Sigmoid colon (tissue), 7 donors: Measurements from ENCODE around the gene MSLN. TPM values are rescaled to one million over a fixed set of nuclear protein-coding genes. Genes with fewer than 3 reads are reported as not detected.

Source experiments
- DNase-seq: peaks from one replicate; pipeline ENCODE4 v3.0.0-alpha.2; 2019
- H3K27ac ChIP-seq, 4 donors: fragments of 200-600 bp; sonication (generic); one replicate each; pipeline ENCODE4 v1.5.1; 2016 to 2019; ENCODE audit warnings: mild to moderate bottlenecking in 1 of 4
- H3K27me3 ChIP-seq, 3 donors: fragments of 200-600 bp; sonication (generic); one replicate each; pipeline ENCODE4 v1.5.1; 2019; ENCODE audit warnings: mild to moderate bottlenecking in 1 of 3
- H3K36me3 ChIP-seq, 4 donors: fragments of 200-600 bp; sonication (generic); one replicate each; pipeline ENCODE4 v1.5.1; 2016 to 2019
- H3K4me1 ChIP-seq, 4 donors: fragments of 200-600 bp; sonication (generic); one replicate each; pipeline ENCODE4 v1.5.1; 2017 to 2019
- H3K4me3 ChIP-seq, 4 donors: fragments of 200-600 bp; sonication (generic); one replicate each; pipeline ENCODE4 v1.5.1; 2017 to 2019; ENCODE audit warnings: mild to moderate bottlenecking in 2 of 4, moderate library complexity in 1 of 4
- H3K9me3 ChIP-seq, 4 donors: fragments of 200-600 bp in 3 of 4; sonication (generic) in 3 of 4; one replicate each; pipeline versions ENCODE4 v1.5.1 to v1.6.1; 2013 to 2019
- EP300 ChIP-seq, 4 donors: sonication (generic); formaldehyde crosslinking; IDR thresholded peaks; one replicate each; pipeline ENCODE4 v1.6.1; 2017; ENCODE audit warnings: antibody characterized with exemption in 4 of 4
- POLR2A ChIP-seq, 2 donors: fragments of 450-650 bp; IDR thresholded peaks; one replicate each; pipeline ENCODE4 v1.6.1; 2016; ENCODE audit warnings: antibody characterized with exemption in 2 of 2, mild to moderate bottlenecking in 2 of 2, moderate library complexity in 2 of 2
- POLR2AphosphoS5 ChIP-seq, 4 donors: sonication (generic); formaldehyde crosslinking; IDR thresholded peaks; one replicate each; pipeline ENCODE4 v1.6.1; 2017; ENCODE audit warnings: antibody characterized with exemption in 4 of 4
- WGBS, 2 donors: extraction: QIAGEN DNeasy Blood & Tissue Kit; methylation state at CpG; one replicate each; pipeline ENCODE4 v1.1.7; 2013; 5-methylcytosine and 5-hydroxymethylcytosine counted together
- intact Hi-C: fragments of 100-400 bp; cut with DNase I; formaldehyde crosslinking; loops from one replicate; pipeline ENCODE4 v1.15.1; 2023
- polyA plus RNA-seq, 3 donors: library from polyadenylated mRNA; stranded (reverse); fragments of 200-250 nt; gene quantifications; one replicate each; pipeline ENCODE4 v1.2.3, GENCODE V29; 2013
- total RNA-seq, 4 donors: library from RNA; depleted of rRNA; stranded (reverse); fragments of >200 nt; gene quantifications; one replicate each; pipeline ENCODE4 v1.1.0, GENCODE V29; 2016
- TF ChIP-seq, protein P1 (sequence below), 4 experiments: fragments of 450-650 bp in 3 of 4; fragments of 200-600 bp in 1 of 4; IDR thresholded peaks; one replicate each; pipeline ENCODE4 v1.5.1; 2016 to 2019; ENCODE audit warnings: antibody characterized with exemption in 4 of 4, mild to moderate bottlenecking in 3 of 4, moderate library complexity in 2 of 4
- donor health status: healthy with polysubstance abuse.
- donor health status: Bipolar disorder and iron deficiency.
- donor health status: healthy.

The MSLN gene
- total and polyA plus RNA-seq, 7 donors: 0.54 to 3.5 (median 1.2) TPM; not detected in 3

DNA sequence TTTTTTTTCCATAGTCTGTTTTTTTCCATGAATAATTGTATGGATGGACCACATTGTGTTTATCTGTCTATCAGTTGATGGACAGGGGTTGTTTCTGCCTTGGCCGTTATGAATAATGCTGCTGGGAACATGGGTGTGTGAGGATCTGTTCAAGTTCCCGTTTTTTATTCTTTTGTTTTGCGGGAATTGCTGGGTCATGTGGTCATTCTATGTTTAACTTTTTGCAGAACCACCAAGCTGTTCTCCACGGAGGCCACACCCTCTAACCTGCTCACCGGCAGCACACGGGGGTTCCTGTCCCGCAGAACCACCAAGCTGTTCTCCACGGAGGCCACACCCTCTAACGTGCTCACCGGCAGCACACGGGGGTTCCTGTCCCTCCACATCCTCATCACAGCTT, 5.9 kb upstream of the MSLN start:
- WGBS, 2 donors: 9 to 10% methylated on average over 11 of the region's 11 CpGs
- peaks cover 0 to 1% (median 0%) of the 10 kb centered on the region in 4 donors for H3K9me3 ChIP-seq
- H3K27me3 ChIP-seq: peaks cover 0 to 11% (median 10%) of the 10 kb centered on the region in 3 donors
- no peaks in the 10 kb centered on the region for H3K4me1 ChIP-seq
- intact Hi-C loops: no loop called here
- DNase-seq: no peak
- H3K4me3 ChIP-seq: no peak overlapping the region
- no peak overlapping the region for H3K27ac ChIP-seq
- TF ChIP-seq POLR2AphosphoS5 (IDR thresholded peaks at IDR 0.05) (no peak), EP300 (IDR thresholded peaks at IDR 0.05) (no peak), POLR2A (IDR thresholded peaks at IDR 0.05) (no peak)
- TF ChIP-seq, protein P1, sequence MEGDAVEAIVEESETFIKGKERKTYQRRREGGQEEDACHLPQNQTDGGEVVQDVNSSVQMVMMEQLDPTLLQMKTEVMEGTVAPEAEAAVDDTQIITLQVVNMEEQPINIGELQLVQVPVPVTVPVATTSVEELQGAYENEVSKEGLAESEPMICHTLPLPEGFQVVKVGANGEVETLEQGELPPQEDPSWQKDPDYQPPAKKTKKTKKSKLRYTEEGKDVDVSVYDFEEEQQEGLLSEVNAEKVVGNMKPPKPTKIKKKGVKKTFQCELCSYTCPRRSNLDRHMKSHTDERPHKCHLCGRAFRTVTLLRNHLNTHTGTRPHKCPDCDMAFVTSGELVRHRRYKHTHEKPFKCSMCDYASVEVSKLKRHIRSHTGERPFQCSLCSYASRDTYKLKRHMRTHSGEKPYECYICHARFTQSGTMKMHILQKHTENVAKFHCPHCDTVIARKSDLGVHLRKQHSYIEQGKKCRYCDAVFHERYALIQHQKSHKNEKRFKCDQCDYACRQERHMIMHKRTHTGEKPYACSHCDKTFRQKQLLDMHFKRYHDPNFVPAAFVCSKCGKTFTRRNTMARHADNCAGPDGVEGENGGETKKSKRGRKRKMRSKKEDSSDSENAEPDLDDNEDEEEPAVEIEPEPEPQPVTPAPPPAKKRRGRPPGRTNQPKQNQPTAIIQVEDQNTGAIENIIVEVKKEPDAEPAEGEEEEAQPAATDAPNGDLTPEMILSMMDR (IDR thresholded peaks at IDR 0.05): no peak
- no peaks in the 10 kb centered on the region for H3K36me3 ChIP-seq

DNA sequence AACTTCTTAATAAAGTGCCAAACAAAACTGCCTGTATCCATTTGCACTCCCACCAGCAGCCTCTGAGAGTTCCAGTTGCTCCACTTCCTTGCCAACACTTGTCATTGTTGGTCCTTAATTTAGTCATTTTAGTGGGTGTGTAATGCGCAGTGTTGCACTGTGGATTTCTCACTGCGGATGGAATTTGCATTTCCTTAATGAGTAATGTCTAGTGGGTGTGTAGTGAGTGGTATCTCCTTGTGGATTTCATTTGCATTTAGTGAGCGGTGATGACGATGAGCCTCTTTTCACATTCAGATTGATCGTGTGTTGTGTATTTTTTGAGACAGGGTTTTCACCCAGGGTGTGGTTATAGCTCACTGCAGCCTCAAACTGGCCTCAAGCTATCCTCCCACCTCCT, 4.1 kb upstream of the MSLN start:
- Histone ChIP-seq H3K27ac (no peak overlapping the region), H3K4me1 (no peaks in the 10 kb centered on the region), H3K9me3 (peaks cover 0 to 1% (median 0%) of the 10 kb centered on the region in 4 donors), H3K27me3 (peaks cover 0 to 11% (median 10%) of the 10 kb centered on the region in 3 donors), H3K4me3 (no peak overlapping the region), H3K36me3 (no peaks in the 10 kb centered on the region)
- intact Hi-C loops: no loop called here
- 93% methylated on average over 5 of the region's 5 CpGs for WGBS, 2 donors
- no peak for DNase-seq
- TF ChIP-seq POLR2AphosphoS5 (IDR thresholded peaks at IDR 0.05): no peak
- TF ChIP-seq, protein P1 (IDR thresholded peaks at IDR 0.05): no peak

DNA sequence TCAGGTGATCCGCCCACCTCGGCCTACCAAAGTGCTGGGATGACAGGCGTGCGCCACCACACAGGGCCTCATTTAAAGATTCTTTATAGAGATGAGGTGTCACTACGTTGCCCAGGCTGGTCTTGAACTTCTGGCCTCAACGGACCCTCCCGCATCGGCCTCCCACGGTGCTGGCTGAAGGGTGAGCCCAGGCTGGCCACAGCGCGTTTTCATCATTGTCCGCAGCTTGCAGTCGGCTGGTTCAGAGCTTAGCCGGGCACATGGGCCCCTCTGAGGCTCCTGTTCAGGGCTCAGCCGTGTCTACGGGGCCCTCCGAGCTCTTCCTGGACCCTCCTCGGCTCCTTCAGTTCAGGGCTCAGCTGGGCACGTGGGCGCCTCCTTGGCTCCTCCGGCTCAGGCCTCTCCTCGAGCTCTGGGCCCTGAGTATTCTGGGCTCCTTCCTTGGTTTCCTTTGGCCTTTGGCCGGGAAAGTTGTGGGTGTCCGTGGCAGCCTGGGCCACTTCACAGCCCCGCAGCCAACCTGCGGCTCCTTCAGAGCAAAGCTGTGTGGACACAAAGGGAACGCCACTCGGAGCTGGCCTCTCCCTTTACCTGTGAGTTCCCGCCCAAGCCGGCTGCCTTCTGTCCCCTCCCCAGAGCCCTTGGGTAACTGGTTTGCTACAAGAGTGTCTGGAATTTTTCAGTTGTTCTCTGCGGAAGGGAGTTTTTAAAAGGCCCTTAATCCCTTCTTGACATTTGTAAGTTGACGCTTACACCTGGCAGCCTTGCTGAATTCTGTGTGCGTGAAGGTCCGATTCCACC, 1.2 kb upstream of the MSLN start:
- intact Hi-C loops: no loop called here
- no peaks in the 10 kb centered on the region for H3K4me1 ChIP-seq
- H3K27me3 ChIP-seq: peaks cover 0 to 19% (median 0%) of the 10 kb centered on the region in 3 donors
- H3K36me3 ChIP-seq: no peaks in the 10 kb centered on the region
- no peak overlapping the region for H3K4me3 ChIP-seq
- no peak for TF ChIP-seq POLR2A (IDR thresholded peaks at IDR 0.05)
- no peak for TF ChIP-seq POLR2AphosphoS5 (IDR thresholded peaks at IDR 0.05)
- TF ChIP-seq, protein P1 (IDR thresholded peaks at IDR 0.05): no peak
- TF ChIP-seq EP300 (IDR thresholded peaks at IDR 0.05): no peak
- no peak overlapping the region for H3K27ac ChIP-seq
- H3K9me3 ChIP-seq: peaks cover 0 to 1% (median 0%) of the 10 kb centered on the region in 4 donors
- DNase-seq: no peak
- 61 to 80% methylated on average over 34 of the region's 34 CpGs for WGBS, 2 donors

DNA sequence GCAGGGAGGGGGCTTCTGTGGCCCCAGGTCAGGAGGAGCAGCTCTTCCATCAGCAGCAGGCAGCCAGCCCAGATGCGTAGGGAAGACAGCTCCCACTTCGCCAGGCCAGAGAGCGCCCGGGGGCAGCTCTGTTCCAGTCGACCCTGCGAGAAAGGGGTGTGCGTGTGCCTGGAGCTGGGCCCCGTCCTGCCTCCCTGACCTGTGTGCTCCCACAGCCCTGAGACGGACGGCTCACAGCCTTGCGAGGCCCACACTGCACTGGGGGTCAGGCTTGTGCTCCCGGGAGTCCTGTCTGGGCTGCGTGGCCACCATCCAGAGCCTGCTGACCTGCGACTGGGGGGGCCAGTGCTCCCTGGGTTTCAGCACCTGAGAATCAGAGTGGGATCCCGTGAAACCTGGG, 469 bp upstream of the MSLN start:
- TF ChIP-seq POLR2A (IDR thresholded peaks at IDR 0.05) (no peak), POLR2AphosphoS5 (IDR thresholded peaks at IDR 0.05) (no peak), EP300 (IDR thresholded peaks at IDR 0.05) (no peak)
- TF ChIP-seq, protein P1 (IDR thresholded peaks at IDR 0.05): no peak
- WGBS, 2 donors: 74 to 80% methylated on average over 15 of the region's 15 CpGs
- peaks cover 0 to 1% (median 0%) of the 10 kb centered on the region in 4 donors for H3K9me3 ChIP-seq

More for the DNA sequence above, 469 bp upstream of the MSLN start:
- Histone ChIP-seq H3K4me3 (no peak overlapping the region), H3K36me3 (no peaks in the 10 kb centered on the region), H3K4me1 (no peaks in the 10 kb centered on the region), H3K27ac (no peak overlapping the region), H3K27me3 (peaks cover 0 to 19% (median 0%) of the 10 kb centered on the region in 3 donors)
- intact Hi-C loops: no loop called here
- no peak for DNase-seq
